GM15510 (cell line): ENCODE measurements around the gene TDRD1.

Experiments used
- POLR2A ChIP-seq: IDR thresholded peaks from 3 replicates; pipeline ENCODE4 v1.6.1; 2011; ENCODE audit warnings: borderline replicate concordance; ENCODE audit not compliant: insufficient read length; ENCODE audit errors: extremely low read depth

TDRD1 gene

DNA sequence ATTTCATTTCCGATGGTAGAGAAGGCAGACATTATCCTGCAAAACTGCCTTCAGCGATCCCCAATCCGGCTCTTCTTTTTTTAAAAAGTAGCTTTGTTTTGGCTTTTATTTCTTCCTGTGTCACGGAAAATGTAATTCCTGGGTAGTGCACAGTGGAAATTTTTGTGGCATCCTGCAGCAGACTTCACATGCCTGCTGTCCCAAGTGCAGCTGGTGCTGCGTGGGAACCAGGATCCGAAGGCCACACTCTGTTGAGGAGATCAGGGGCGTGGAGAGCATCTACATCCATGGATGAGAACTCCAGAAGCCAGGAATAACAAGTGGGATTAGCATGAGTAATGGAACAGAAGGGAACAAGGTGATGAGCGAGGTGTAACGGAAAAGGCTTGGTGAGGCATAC is 64.5 kb downstream of the TDRD1 start:
- TF ChIP-seq POLR2A: no peak

DNA sequence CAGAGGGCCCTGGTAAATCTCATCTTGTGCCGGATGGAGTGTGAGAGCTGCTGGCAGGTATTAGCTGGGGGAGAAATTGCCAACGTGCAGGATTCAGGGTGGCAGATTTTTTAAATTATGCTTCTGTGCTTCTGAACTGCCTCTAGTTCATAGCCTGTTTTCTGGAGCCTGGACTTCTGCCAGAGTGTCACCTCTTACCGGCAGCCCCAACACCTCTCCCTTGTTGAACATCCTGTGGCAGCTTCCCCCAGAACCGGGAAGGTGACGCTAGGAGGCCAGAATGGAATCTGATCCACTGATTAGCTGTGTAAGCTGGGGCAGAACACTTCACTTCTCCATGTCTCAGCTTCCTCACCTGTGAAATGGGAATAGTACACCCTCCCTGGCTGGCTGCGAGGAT is 65.0 kb downstream of the TDRD1 start:
- no peak for TF ChIP-seq POLR2A

DNA sequence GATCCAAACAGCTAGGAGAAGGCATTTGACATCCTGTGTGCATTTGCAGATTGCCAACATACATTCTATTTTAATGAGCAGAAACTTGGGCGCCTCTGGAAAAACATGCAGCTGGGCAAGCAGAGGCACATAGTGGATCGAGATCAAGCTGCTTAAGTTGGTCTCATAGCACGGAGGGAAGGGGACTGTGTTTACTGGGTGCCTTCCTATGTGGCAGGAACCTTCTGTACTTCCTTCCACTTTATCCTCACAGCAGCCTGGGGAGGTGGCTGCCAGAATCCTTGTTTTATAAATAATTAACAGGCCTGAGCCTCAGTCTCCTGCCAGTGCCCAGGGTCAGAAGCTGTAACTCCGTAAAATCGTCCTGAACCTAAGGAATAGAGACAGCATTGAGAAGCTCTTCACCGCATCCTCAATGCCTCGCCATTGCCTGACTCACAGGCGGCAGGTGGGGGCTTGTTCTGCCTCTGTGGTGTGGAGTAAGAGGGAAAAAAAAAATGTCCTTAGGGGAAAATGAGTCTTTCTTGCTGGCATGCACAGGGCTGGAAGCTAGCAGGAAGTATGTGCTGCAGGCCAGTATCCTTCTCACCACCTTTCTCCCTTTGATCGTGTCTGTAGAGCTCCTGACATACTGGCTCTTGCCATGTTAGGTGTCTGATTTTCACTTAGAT is 66.1 kb downstream of the TDRD1 start:
- TF ChIP-seq POLR2A: no peak

DNA sequence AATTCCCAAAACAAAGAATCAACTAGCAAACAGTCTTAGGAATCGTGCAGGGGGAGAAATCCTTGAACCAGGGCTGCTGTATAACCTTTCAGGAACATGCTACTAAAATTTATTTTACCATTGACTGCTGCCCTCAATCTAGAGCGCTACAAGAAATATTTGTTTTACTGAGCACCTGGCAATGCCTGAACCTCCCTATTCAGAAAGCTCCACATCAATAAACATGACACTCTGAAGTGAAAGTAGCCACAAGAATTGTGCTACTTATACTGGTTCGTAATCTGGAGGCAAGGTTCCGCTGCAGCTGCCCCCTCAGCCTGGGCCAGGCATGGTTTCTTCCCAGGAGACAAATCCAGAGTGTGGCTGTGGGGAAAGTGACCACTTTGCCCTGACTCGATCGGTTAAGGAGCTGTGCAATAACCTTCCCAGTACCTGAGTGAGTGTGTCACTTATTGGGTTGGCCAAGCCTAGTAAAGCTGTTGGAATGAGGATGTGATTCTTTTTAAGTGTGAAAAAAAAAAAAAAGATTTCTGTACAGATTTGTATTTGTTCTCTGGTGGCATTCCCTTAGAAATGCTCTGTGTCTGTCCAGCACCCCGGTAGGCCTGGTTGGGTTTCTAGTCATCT is 67.6 kb downstream of the TDRD1 start:
- TF ChIP-seq POLR2A: no peak

DNA sequence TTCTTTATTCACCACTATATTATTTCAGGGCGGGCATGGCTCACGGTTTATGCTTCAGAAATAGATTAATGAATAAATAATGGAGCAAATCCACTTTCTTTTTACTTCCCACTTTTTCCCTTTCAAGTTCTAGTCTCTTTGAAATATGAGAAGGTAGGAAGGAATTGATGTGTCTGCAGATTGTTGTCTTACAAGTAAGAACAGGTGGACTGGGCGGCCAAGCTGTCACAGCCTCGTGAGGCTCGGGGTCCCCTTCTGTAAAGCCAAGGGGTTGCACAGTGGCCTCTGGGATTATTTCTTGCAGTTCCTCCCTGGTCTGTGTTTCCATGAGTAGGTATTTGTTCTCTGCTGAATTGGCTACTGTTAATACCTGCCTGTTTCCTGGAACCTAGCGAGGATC is 71.1 kb downstream of the TDRD1 start:
- TF ChIP-seq POLR2A: no peak

DNA sequence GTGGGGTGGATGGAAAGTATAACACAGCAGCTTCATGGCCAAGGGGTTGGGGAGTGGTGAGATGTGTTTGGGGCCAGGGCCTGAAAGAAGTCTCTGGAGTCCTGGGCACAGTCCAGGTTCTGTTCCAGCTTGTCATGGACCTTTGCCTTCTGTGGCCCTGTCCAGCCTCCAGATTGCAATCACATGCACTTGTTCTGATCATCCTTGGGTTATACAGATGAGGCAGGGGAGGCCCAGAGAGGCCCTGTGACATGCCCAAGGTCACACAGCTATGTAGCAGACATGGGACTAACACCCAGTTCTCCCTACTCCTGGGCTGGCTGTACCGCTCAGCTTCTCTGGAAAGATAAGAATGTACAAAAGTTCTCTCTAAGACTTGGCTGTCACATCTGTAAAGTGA is 71.6 kb downstream of the TDRD1 start:
- TF ChIP-seq POLR2A: no peak

DNA sequence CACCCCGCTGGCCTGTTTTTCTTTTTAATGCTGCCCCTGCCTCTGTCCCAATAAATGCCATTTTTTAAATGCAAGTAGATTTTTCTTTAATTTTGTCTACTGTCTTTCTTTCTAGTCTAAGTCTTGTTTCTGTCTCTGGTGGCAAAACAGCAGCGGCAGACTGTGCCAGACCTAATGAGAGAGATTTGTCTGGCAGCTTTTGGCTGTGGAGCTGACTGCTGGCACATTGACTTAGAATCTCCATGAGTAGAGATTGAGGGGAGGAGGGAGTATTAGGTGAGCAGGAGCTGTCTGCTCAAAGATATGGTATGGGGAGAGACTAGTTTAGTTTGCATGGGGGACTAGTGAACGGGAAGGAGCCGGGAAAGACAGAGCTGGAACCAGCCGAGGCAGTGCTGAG is 72.9 kb downstream of the TDRD1 start:
- no peak for TF ChIP-seq POLR2A

DNA sequence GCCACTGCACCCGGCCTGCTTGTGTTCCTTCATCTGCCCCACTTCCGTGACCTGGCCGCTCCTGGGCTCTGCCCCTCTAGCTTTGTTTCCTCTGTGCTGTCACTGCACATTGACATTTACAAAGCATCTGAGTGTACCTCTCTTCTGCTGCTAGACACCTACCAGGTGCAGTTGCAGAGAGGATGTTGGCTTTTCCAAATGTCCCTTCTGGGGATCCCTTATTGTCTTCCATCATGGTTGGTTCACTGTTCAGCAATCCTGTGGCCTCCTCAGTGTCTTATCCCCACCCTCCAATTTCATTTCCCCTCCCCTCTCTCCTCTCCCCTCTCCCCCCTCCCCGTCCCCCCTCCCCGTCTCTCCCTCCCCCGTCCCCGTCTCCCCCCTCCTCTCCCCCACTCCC is 73.7 kb downstream of the TDRD1 start:
- TF ChIP-seq POLR2A: no peak

DNA sequence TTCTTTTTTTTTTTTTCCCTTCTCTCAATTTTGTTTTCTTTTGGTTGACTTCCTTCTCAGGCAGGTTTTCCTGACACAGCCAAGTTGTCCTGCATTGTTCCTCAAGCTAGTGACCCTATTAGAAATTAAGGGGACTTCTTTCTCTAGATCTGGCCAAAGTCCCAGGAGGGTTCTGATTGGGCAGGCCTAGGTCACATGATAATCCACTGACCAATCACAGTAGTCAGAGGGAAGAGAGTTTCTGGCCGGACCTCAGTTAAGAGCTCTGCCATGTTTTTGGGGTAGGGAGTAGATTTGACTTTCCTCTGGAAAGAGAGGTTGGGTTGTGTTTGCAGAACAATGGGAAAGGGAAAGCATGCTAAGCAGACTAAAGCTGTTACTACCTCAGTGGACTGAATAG is 76.1 kb downstream of the TDRD1 start:
- no peak for TF ChIP-seq POLR2A

DNA sequence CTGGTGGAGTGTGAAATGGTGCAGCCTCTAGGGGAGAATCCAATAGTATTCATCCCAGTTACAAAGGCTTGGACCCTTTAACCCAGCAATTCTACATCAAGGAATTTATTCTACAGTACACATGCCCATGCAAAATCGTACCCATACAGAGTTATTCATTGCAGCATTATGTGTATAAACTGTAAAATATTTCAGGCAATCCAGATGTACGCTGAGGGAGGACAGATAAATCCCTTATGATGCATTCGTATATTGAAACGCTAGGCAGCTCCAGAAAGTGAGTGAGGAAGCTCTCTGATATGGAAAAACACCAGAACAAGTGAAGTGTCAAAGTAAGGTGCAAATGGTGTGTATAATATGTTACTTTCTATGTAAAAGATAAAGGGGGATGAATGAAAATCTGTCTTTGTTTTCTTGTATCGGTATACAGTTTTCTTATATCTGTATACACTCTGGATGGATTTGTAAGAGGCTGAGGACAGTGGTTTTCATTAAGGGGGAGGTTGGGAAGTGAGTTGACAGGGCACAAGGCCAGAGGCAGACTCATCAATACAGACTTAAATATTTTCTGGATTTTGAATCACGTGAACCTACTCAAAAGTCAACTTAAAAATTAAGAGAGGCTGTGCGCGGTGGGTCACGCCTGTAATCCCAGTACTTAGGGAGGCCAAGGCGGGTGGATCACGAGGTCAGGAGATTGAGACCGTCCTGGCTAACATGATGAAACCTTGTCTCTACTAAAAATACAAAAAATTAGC is 77.0 kb downstream of the TDRD1 start:
- TF ChIP-seq POLR2A: no peak

DNA sequence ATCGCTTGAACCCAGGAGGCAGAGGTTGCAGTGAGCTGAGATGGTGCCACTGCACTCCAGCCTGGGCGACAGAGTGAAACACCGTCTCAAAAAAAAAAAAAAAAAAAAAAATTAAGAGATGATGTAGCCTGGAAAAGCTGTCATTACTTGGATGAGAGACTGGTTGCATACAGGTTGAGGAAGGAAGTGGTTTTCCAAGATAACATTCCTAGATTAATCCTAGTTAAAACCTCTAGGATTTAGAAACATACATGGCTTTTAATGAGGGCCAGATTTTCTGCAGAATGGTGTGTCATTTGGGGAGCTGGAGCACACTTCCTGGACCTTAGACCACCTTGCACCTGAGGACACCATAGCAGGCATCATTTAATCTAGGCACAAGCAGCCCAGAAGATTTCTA is 77.7 kb downstream of the TDRD1 start:
- TF ChIP-seq POLR2A: no peak

DNA sequence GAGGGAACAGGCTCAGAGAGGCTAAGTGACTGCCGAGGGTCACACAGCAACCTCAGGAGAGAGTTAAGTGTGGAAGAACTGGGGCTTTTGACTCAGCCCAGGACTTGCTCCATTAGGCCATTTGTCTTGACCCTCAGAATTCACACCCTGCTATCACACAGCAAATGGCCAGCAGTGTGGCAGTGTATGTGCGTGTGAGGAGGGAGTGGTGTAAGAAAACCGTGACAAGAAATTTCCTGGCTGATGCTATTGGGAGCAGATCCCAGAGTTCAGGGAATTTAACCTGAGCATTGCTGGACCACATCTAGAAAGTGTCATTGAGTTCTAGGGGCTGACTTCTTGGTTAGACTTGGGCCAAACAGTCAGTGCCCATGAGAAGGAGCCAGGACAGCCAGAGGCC is 78.3 kb downstream of the TDRD1 start:
- TF ChIP-seq POLR2A: no peak

DNA sequence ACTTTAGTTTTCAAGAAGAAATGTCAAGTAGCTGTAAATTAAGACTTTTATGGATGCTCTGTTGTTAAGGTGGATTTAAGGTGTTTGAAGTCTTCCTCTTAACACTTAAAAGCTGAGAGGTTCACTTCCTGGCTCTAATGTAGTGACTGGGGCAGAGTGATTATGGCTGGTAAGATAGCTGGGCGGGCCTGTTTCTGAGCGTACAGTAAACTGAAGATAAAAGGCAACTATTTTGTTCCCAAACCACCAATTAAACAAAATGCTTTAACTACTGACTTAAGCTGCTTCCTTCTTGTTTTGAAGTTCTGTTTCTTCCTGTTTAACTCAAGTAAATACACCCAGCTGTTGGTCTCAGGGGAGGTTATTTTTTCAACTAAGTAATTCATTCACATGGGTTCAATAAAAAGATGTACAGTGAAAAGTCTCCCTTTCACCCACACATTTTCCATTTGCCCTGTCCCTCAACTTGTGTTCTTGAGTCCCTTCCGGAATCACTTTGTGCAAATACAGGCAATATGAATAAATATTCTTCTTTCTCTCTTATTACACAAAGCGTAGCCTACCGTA is 79.2 kb downstream of the TDRD1 start:
- no peak for TF ChIP-seq POLR2A

DNA sequence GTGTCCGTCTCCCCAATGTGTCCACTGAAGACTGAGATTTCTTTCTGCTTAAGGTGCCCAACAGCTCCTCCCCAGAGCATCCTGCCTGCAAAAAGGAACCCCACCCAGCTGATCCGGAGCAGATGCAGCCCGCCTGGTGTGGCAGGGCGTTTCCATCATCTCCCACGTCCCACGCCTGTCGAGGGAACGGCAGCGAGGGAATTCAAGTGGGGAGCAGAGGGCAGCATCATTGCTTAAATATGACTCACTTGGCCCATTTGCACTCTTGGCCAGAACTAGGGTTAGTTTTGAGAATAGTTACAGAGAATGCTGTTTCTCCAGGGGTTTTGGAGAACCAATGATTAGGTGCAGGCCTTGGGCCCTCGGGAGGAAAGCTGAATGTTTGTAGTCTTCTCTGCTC is 80.7 kb downstream of the TDRD1 start:
- no peak for TF ChIP-seq POLR2A

DNA sequence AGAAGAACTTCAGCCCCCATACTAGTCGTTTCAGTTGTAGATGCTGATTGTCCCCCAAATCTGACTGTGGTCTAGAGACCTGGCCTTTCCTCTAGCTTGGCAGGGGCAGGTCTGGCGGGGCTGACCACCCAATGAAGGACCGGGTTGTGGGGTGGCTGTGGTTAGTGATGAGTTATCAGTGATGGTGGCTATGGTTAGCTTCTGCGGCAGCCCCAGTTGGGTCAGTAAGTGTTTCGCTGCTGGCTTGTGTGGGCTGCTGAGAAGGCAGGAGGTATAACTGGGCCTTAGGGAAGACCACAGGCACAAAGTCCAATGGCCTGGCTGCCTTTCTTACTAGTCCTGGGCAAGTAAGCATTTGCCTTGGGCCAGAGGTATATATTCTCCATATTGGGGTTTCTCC is 81.2 kb downstream of the TDRD1 start:
- no peak for TF ChIP-seq POLR2A
